Measurements from ENCODE around the gene ANKRD53.

DNA sequence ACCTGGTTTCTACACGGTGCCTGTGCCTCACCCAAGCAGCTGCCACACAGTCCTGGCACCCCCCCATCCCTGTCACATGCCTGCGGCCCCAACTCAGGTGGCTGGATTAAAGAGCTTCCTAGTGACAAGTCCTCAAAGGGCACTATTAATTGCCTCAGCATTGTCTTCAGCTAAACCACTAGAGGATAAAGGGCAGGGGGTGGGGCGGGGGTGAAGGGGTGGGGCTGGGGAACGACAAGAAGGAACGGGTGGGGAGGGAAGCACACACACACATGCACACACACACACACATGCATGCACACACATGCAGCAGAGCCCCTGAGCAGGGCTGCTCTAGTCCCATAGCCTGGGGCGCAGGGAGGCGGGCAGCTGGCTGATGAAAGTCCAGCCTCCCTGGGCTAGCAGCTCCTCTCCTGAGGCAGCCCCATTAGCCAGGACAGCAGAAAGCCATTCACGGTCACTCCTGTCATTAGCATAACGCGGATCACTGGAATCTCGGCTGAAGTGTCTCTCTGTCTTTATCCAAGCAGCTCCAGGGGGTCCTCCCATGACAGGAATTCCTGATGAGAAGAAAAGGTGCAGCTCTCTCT, 23.6 kb downstream of the ANKRD53 start:
- no peak for TF ChIP-seq REST (IDR thresholded peaks at IDR 0.05; ENCODE audit: low read depth)
- TF ChIP-seq TCF12 (IDR thresholded peaks at IDR 0.05; ENCODE audit: low read depth), result no peak
- TF ChIP-seq TEAD4 (IDR thresholded peaks at IDR 0.05), result no peak
- TF ChIP-seq, protein P1, sequence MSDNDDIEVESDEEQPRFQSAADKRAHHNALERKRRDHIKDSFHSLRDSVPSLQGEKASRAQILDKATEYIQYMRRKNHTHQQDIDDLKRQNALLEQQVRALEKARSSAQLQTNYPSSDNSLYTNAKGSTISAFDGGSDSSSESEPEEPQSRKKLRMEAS (IDR thresholded peaks at IDR 0.05), result no peak
- no peak for TF ChIP-seq CREB1 (IDR thresholded peaks at IDR 0.05; ENCODE audit: low read depth)
- no peak for TF ChIP-seq YY1 (IDR thresholded peaks at IDR 0.05; ENCODE audit: low read depth)
- no peak for TF ChIP-seq RAD21 (IDR thresholded peaks at IDR 0.05; ENCODE audit: low read depth)
- TF ChIP-seq EP300 (IDR thresholded peaks at IDR 0.05; ENCODE audit: borderline replicate concordance), result no peak
- no peak for TF ChIP-seq USF1 (IDR thresholded peaks at IDR 0.05)
- no peak for TF ChIP-seq CEBPB (IDR thresholded peaks at IDR 0.05)
- no peak for TF ChIP-seq TAF1 (IDR thresholded peaks at IDR 0.05; ENCODE audit: low read depth)
- no peak for TF ChIP-seq ZBTB7A (IDR thresholded peaks at IDR 0.05; ENCODE audit: low read depth)
- TF ChIP-seq EGR1 (IDR thresholded peaks at IDR 0.05), result no peak
- TF ChIP-seq FOXM1 (IDR thresholded peaks at IDR 0.05; ENCODE audit: borderline replicate concordance, low read depth), result no peak

Measured in Ishikawa (cell line).